SK-N-SH (cell line): ENCODE results near the gene ADRA2B. TPM values are rescaled to one million over a fixed set of nuclear protein-coding genes. Genes with fewer than 3 reads are reported as not detected.

ENCODE experiments used
- CTCF ChIA-PET: fragments of 300-600, 350-600 bp; formaldehyde crosslinking; extraction: SDS; loops from one replicate; lab custom pipeline; 2021; lab: Yijun Ruan, JAX
- POLR2A ChIA-PET: fragments of 350-600 bp; sonication (Branson Sonifier 250); formaldehyde crosslinking; extraction: SDS; loops from one replicate; lab custom pipeline; 2020; ENCODE audit warnings: antibody characterized with exemption, inconsistent platforms; lab: Yijun Ruan, JAX
- DNase-seq: peaks from one replicate; pipeline ENCODE4 v3.0.0; 2012
- H2AFZ ChIP-seq: fragments of 200-600 bp; sonication (generic); 2 replicates; pipeline ENCODE4 v1.8.1; 2016; ENCODE audit warnings: antibody characterized with exemption, mild to moderate bottlenecking, low read depth
- H3F3A ChIP-seq: fragments of 200-600 bp; sonication (generic); replicated peaks from 2 replicates; pipeline ENCODE3; 2016; ENCODE audit warnings: antibody characterized with exemption, mild to moderate bottlenecking; ENCODE audit not compliant: insufficient read depth
- H3K27ac ChIP-seq, 2 experiments: fragments of 200-500 bp in 1 of 2; fragments of 200-600 bp in 1 of 2; sonication (Bioruptor generic) in 1 of 2; sonication (generic), shearing (Covaris generic) in 1 of 2; 2 replicates each; pipeline versions ENCODE4 v1.5.1 to v1.6.1; 2014 to 2016; ENCODE audit warnings: low read depth in 2 of 2, inconsistent platforms in 1 of 2, low read length in 1 of 2, mild to moderate bottlenecking in 1 of 2, mixed read lengths in 1 of 2
- H3K27me3 ChIP-seq: fragments of 200-600 bp; sonication (generic), shearing (Covaris generic); 2 replicates; pipeline ENCODE4 v1.6.1; 2016; ENCODE audit warnings: mixed run types; ENCODE audit not compliant: insufficient read depth
- H3K36me3 ChIP-seq, 2 experiments: fragments of 200-500 bp in 1 of 2; fragments of 200-600 bp in 1 of 2; sonication (Bioruptor generic) in 1 of 2; sonication (generic) in 1 of 2; replicated peaks in 1 of 2; 2 replicates each; pipeline versions ENCODE3 to v1.5.1; 2014 to 2016; ENCODE audit warnings: low read length in 1 of 2, mild to moderate bottlenecking in 1 of 2; ENCODE audit not compliant: insufficient read depth in 2 of 2, control insufficient read depth in 1 of 2
- H3K4me1 ChIP-seq, 2 experiments: fragments of 200-500 bp in 1 of 2; fragments of 200-600 bp in 1 of 2; sonication (Bioruptor generic) in 1 of 2; sonication (generic), shearing (Covaris generic) in 1 of 2; 2 replicates each; pipeline versions ENCODE4 v1.5.1 to v1.6.1; 2014 to 2016; ENCODE audit warnings: low read depth in 1 of 2, low read length in 1 of 2, mixed run types in 1 of 2; ENCODE audit not compliant: insufficient read depth in 2 of 2, control insufficient read depth in 1 of 2
- H3K4me2 ChIP-seq: fragments of 200-600 bp; sonication (generic), shearing (Covaris generic); 2 replicates; pipeline ENCODE4 v1.6.1; 2017; ENCODE audit warnings: mixed run types
- H3K4me3 ChIP-seq, 2 experiments: fragments of 200-500 bp in 1 of 2; fragments of 200-600 bp in 1 of 2; sonication (Bioruptor generic) in 1 of 2; sonication (generic), shearing (Covaris generic) in 1 of 2; 2 replicates each; pipeline versions ENCODE4 v1.5.1 to v1.8.1; 2014 to 2016; ENCODE audit warnings: low read depth in 2 of 2, inconsistent platforms in 1 of 2, low read length in 1 of 2, mild to moderate bottlenecking in 1 of 2, mixed read lengths in 1 of 2, moderate library complexity in 1 of 2
- H3K79me2 ChIP-seq: fragments of 200-600 bp; sonication (generic); 2 replicates; pipeline ENCODE4 v1.8.1; 2017; ENCODE audit warnings: mild to moderate bottlenecking; ENCODE audit not compliant: insufficient read depth
- H3K9ac ChIP-seq: fragments of 200-600 bp; sonication (generic); 2 replicates; pipeline ENCODE4 v1.6.1; 2017; ENCODE audit warnings: mixed run types
- H3K9me2 ChIP-seq: fragments of 200-600 bp; sonication (generic); 2 replicates; pipeline ENCODE4 v1.6.1; 2017; ENCODE audit warnings: mixed run types
- H3K9me3 ChIP-seq: fragments of 200-600 bp; sonication (generic); 2 replicates; pipeline ENCODE4 v1.6.1; 2017; ENCODE audit warnings: mixed run types, mild to moderate bottlenecking, moderate library complexity
- H4K20me1 ChIP-seq: fragments of 200-600 bp; sonication (generic); 2 replicates; pipeline ENCODE4 v1.6.1; 2017; ENCODE audit warnings: mild to moderate bottlenecking, mixed run types; ENCODE audit not compliant: insufficient read depth
- ELF1 ChIP-seq: IDR thresholded peaks from 2 replicates; pipeline ENCODE4 v1.4.0; 2012
- FOSL2 ChIP-seq: IDR thresholded peaks from 2 replicates; pipeline ENCODE4 v1.4.0; 2012; ENCODE audit warnings: low read depth, mild to moderate bottlenecking, moderate library complexity, borderline replicate concordance
- FOXJ3 ChIP-seq: sonication (generic); formaldehyde crosslinking; IDR thresholded peaks from 2 replicates; pipeline ENCODE4 v1.5.1; 2020; ENCODE audit warnings: mild to moderate bottlenecking, missing genetic modification reagents
- GATA2 ChIP-seq: sonication (generic); formaldehyde crosslinking; IDR thresholded peaks from 2 replicates; pipeline ENCODE4 v1.5.0; 2020; ENCODE audit warnings: mild to moderate bottlenecking, missing genetic modification reagents
- IRF3 ChIP-seq: fragments of 150-350 bp; IDR thresholded peaks from 2 replicates; pipeline ENCODE4 v1.6.1; 2016; ENCODE audit warnings: mild to moderate bottlenecking, low read depth, low read length
- PBX3 ChIP-seq: IDR thresholded peaks from 2 replicates; pipeline ENCODE4; 2012
- RAD21 ChIP-seq: IDR thresholded peaks from 2 replicates; pipeline ENCODE4 v1.6.1; 2012; ENCODE audit warnings: mild to moderate bottlenecking, low read length
- REST ChIP-seq: IDR thresholded peaks from 2 replicates; pipeline ENCODE4 v1.6.1; 2012; ENCODE audit warnings: mild to moderate bottlenecking, low read depth, low read length, moderate library complexity
- RFX5 ChIP-seq: IDR thresholded peaks from 2 replicates; pipeline ENCODE4 v1.6.1; 2012; ENCODE audit warnings: mild to moderate bottlenecking, improper control_type of control experiment, low read length
- SMC3 ChIP-seq: IDR thresholded peaks from 2 replicates; pipeline ENCODE4 v1.6.1; 2012; ENCODE audit warnings: low read depth, low read length, improper control_type of control experiment
- TAF1 ChIP-seq: IDR thresholded peaks from 2 replicates; pipeline ENCODE4 v1.6.1; 2012; ENCODE audit warnings: low read depth, mild to moderate bottlenecking, low read length, moderate library complexity, borderline replicate concordance
- TCF12 ChIP-seq: IDR thresholded peaks from 2 replicates; pipeline ENCODE4 v1.4.0; 2012
- USF1 ChIP-seq: IDR thresholded peaks from 2 replicates; pipeline ENCODE4 v1.4.0; 2012; ENCODE audit warnings: low read depth, borderline replicate concordance
- YY1 ChIP-seq: IDR thresholded peaks from 2 replicates; pipeline ENCODE4 v1.4.0; 2012; ENCODE audit warnings: low read depth, mild to moderate bottlenecking
- ZBTB33 ChIP-seq: IDR thresholded peaks from 2 replicates; pipeline ENCODE4 v1.4.0; 2012; ENCODE audit warnings: low read depth, borderline replicate concordance
- WGBS: methylation state at CpG from one replicate; pipeline ENCODE4 v1.1.6; 2017; ENCODE audit warnings: low lambda C conversion rate; 5-methylcytosine and 5-hydroxymethylcytosine counted together
- polyA plus RNA-seq, 3 experiments: library from polyadenylated mRNA; depleted of rRNA; stranded (reverse); fragments of >200 nt; gene quantifications; 2 replicates each; pipeline ENCODE4 v1.2.3, GENCODE V29; 2012

The ADRA2B gene
- polyA plus RNA-seq, 1 of the 3 experiments (the other 2 are of a cell fraction): not detected

GRCh38 chr2:96135171-96135570, 18.8 kb upstream of the ADRA2B start:
- POLR2A ChIA-PET: no interaction called here
- H3K4me2 ChIP-seq: no peak overlapping the region
- H3K27me3 ChIP-seq: peaks cover 7% of the 10 kb centered on the region; the same call in 1 of the 2 replicates
- 83% methylated on average over 8 of the region's 9 CpGs for WGBS
- no peaks in the 10 kb centered on the region for H3K9me3 ChIP-seq
- H3K79me2 ChIP-seq: no peaks in the 10 kb centered on the region
- H3F3A ChIP-seq: no peaks in the 10 kb centered on the region
- no peaks in the 10 kb centered on the region for H3K36me3 ChIP-seq
- CTCF ChIA-PET: interaction anchor here (1.0 kb wide), 1 partner anchor 18 kb away, joined by 3 read pairs; no protein-coding TSS in a partner anchor
- H3K27ac ChIP-seq: no peak overlapping the region
- DNase-seq: no peak
- H3K4me1 ChIP-seq: peaks cover 0 to 12% of the 10 kb centered on the region in 2 experiments; a peak in 1 of 4 replicates
- TF ChIP-seq YY1: no peak
- no peaks in the 10 kb centered on the region for H3K9me2 ChIP-seq
- H3K4me3 ChIP-seq: no peak overlapping the region
- no peaks in the 10 kb centered on the region for H4K20me1 ChIP-seq
- H2AFZ ChIP-seq: no peak overlapping the region
- no peak overlapping the region for H3K9ac ChIP-seq

GRCh38 chr2:96134421-96134820, 18.1 kb upstream of the ADRA2B start:
- Histone ChIP-seq H3K9me3 (no peaks in the 10 kb centered on the region), H3K27me3 (peaks cover 7% of the 10 kb centered on the region; the same call in 1 of the 2 replicates), H3K9me2 (no peaks in the 10 kb centered on the region), H4K20me1 (no peaks in the 10 kb centered on the region), H3K4me3 (no peak overlapping the region), H3K79me2 (no peaks in the 10 kb centered on the region), H2AFZ (no peak overlapping the region), H3K36me3 (no peaks in the 10 kb centered on the region), H3K4me2 (no peak overlapping the region), H3K27ac (no peak overlapping the region), H3F3A (no peaks in the 10 kb centered on the region), H3K4me1 (peaks cover 0 to 12% of the 10 kb centered on the region in 2 experiments; a peak in 1 of 4 replicates), H3K9ac (no peak overlapping the region)
- POLR2A ChIA-PET: no interaction called here
- TF ChIP-seq REST (no peak), TAF1 (no peak), GATA2 (CRISPR knock-in tag) (no peak), RAD21 (no peak), ZBTB33 (no peak), PBX3 (no peak), USF1 (no peak), IRF3 (no peak), FOSL2 (no peak), ELF1 (no peak), RFX5 (no peak), FOXJ3 (CRISPR knock-in tag) (no peak), TCF12 (no peak), SMC3 (no peak)
- 74% methylated on average over 10 of the region's 11 CpGs for WGBS
- CTCF ChIA-PET: interaction anchor here (1.0 to 1.4 kb wide), 2 partner anchors 17 kb away, joined by 3 to 7 read pairs; no protein-coding TSS in a partner anchor
- DNase-seq: no peak
